ENCODE data around the gene TNFRSF11A.

TNFRSF11A gene

GRCh38 chr18:62343316-62343715, 18.2 kb downstream of the TNFRSF11A start:
- DNase-seq (ENCODE audit: low read depth in 2 of 2) = no peak

GRCh38 chr18:62345909-62346308, 20.8 kb downstream of the TNFRSF11A start:
- DNase-seq (ENCODE audit: low read depth in 2 of 2) = no peak

- DNase-seq (ENCODE audit: low read depth in 2 of 2) = no peak
These were observed 21.4 kb downstream of the TNFRSF11A start for GRCh38 chr18:62346333-62347088.

GRCh38 chr18:62347089-62347506, 22.0 kb downstream of the TNFRSF11A start:
- no peak for DNase-seq (ENCODE audit: low read depth in 2 of 2)

- DNase-seq (ENCODE audit: low read depth in 2 of 2) = no peak
These were observed 23.4 kb downstream of the TNFRSF11A start for GRCh38 chr18:62348474-62348873.

GRCh38 chr18:62353170-62353569, 28.1 kb downstream of the TNFRSF11A start:
- DNase-seq (ENCODE audit: low read depth in 2 of 2) = no peak

GRCh38 chr18:62354151-62354550, 29.0 kb downstream of the TNFRSF11A start:
- DNase-seq (ENCODE audit: low read depth in 2 of 2) = no peak

GRCh38 chr18:62357079-62357719, 32.1 kb downstream of the TNFRSF11A start:
- no peak for DNase-seq (ENCODE audit: low read depth in 2 of 2)

- no peak for DNase-seq (ENCODE audit: low read depth in 2 of 2)
These were observed 35.7 kb downstream of the TNFRSF11A start for GRCh38 chr18:62360805-62361204.

- DNase-seq (ENCODE audit: low read depth in 2 of 2) = no peak
These were observed 36.2 kb downstream of the TNFRSF11A start for GRCh38 chr18:62361288-62361687.

GRCh38 chr18:62364558-62364957, 39.4 kb downstream of the TNFRSF11A start:
- DNase-seq (ENCODE audit: low read depth in 2 of 2) = no peak

- DNase-seq (ENCODE audit: low read depth in 2 of 2) = no peak
These were observed 40.3 kb downstream of the TNFRSF11A start for GRCh38 chr18:62365420-62365819.

- DNase-seq (ENCODE audit: low read depth in 2 of 2) = no peak
These were observed 41.9 kb downstream of the TNFRSF11A start for GRCh38 chr18:62366992-62367391.

GRCh38 chr18:62368100-62368499, 43.0 kb downstream of the TNFRSF11A start:
- no peak for DNase-seq (ENCODE audit: low read depth in 2 of 2)

- DNase-seq (ENCODE audit: low read depth in 2 of 2) = no peak
These were observed 44.1 kb downstream of the TNFRSF11A start for GRCh38 chr18:62369129-62369644.

- no peak for DNase-seq (ENCODE audit: low read depth in 2 of 2)
These were observed 45.3 kb downstream of the TNFRSF11A start for GRCh38 chr18:62370366-62370765.

GRCh38 chr18:62371436-62371835, 46.3 kb downstream of the TNFRSF11A start:
- no peak for DNase-seq (ENCODE audit: low read depth in 2 of 2)

- DNase-seq (ENCODE audit: low read depth in 2 of 2) = no peak
These were observed 47.0 kb downstream of the TNFRSF11A start for GRCh38 chr18:62372156-62372555.

- DNase-seq (ENCODE audit: low read depth in 2 of 2) = no peak
These were observed 47.8 kb downstream of the TNFRSF11A start for GRCh38 chr18:62372882-62373281.

- DNase-seq (ENCODE audit: low read depth in 2 of 2) = no peak
These were observed 49.4 kb downstream of the TNFRSF11A start for GRCh38 chr18:62374410-62374965.

GRCh38 chr18:62377131-62377807, 52.2 kb downstream of the TNFRSF11A start:
- no peak for DNase-seq (ENCODE audit: low read depth in 2 of 2)

- no peak for DNase-seq (ENCODE audit: low read depth in 2 of 2)
These were observed 53.9 kb downstream of the TNFRSF11A start for GRCh38 chr18:62379051-62379450.

Data from stimulated activated CD8-positive, alpha-beta memory T cell treated with anti-CD3 and anti-CD28 coated beads, Interleukin-15, amount 100 ng/mL, for 4 hours (primary cell).